GM12865 (cell line): ENCODE results near the gene TBX18.

Experiments
- DNase-seq: peaks from one replicate; pipeline ENCODE4 v3.0.0; 2010; ENCODE audit warnings: low read depth
- H3K4me3 ChIP-seq: 2 replicates; pipeline ENCODE4 v1.5.1; 2011; ENCODE audit warnings: mild to moderate bottlenecking, low read depth, low read length, control low read depth
- CTCF ChIP-seq: IDR thresholded peaks from 2 replicates; pipeline ENCODE4 v1.5.1; 2011; ENCODE audit warnings: low read length, control low read depth, low read depth, inconsistent platforms; ENCODE audit not compliant: insufficient read depth; ENCODE audit errors: missing control alignments

TBX18 gene

DNA sequence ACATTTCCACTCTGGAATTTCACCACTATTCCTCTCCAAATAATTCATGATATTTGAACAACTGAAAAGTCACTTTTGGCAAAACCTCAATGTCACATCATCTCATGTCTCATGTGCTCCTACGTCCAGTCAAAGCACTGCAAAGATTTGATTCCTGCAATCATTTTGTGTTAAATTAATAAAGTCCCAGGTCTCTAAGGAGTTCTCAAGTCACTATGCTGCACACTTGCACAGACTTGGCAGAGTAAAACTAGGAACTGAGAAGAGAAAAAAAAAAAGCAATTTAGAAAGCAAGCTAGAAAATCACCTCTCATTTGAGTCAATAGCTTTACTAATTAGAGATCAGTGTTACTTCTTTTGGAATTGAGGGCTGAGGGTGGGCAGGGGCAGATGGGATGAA is 11.2 kb downstream of the TBX18 start:
- TF ChIP-seq CTCF, result no peak
- H3K4me3 ChIP-seq, result no peak overlapping the region
- DNase-seq, result no peak

DNA sequence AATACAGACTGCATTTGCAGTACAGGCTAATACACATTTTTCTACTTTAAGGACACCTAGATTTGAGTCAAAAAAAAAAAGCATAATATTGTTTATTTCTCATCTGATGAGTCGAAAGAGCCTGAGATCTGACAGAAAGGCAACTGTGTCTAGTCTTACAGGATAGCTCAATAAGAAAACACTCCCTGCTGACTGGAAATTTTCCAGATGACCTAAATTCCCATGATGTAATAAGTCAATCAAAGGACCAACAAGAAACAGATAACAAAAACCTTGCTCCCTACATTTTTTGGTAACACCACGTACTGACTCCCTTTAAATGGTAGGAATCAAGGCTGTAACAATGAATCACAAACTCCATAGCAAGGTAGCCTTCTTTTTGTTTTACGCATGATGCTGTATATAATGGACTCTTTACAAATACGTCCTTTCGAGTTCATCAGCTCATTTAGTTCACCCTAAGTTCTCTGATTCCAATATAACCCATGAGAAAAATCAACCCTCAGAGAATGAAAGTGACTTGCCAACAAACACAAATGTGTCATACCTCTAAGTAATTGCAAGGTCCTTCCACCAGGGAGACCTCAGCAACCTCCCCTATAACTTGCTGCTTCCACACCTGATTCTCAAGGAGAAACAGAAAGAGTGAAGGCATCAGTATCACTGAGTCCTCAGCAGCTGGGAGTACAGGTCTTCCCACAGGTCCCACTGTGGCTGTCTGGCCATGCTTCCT is 12.1 kb downstream of the TBX18 start:
- TF ChIP-seq CTCF, result no peak
- H3K4me3 ChIP-seq, result no peak overlapping the region
- no peak for DNase-seq

DNA sequence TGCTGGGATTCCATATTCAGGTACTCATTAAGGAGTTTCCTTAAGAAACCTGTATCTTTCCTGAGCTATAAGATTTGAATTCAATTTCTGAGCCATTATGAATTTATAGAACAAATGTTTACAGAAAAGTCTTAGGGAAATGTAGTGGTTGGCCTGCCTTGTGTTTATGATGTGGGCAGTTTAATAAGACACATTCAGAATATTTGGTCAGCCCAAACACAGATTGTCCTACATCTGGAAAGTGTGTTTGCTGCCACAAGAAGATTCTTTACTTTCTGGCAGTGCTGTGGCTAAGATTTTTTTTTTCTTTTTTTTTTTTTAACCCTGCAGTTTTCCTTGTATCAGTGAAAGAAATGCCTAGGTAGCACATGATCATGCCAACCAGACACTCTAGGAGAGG is 15.2 kb downstream of the TBX18 start:
- TF ChIP-seq CTCF, result no peak
- no peak overlapping the region for H3K4me3 ChIP-seq
- DNase-seq, result no peak

DNA sequence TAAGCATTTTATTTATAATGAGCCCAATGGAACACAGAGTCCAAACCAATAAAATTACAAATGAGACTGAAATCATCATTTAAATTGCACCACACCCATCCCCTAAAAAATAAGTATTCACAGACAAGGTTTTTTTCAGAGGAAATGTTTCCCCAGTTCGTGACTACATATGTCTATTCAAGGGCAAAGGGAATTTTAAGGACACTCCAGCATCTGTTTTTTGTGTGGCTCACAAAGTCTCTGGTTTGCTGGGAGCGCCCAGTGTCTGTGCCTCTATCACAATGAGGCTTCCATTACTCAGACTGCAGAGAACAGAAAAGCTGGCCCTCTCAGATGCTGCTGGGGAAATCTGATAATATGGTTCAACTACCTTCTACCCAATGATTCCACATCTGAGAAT is 16.0 kb downstream of the TBX18 start:
- H3K4me3 ChIP-seq, result no peak overlapping the region
- DNase-seq, result no peak
- no peak for TF ChIP-seq CTCF

DNA sequence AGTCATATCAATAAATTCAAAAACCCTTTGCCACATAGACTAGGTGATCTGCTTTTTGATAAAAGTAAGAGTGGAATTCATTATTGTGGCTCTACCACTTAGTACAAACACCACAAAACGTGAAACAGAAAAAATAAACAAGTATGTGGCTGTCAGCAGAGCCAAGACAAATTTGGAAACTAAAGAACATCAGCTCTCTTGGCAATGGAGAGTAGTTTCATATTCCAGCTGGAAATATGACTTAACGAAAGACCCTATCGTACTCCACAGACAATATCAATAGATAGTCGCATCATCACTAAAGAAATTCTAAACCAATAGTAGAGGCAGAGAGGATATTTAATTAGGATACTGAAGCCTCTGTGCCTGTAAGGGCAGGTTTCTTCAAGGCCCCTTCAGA is 20.8 kb downstream of the TBX18 start:
- no peak overlapping the region for H3K4me3 ChIP-seq
- no peak for DNase-seq
- no peak for TF ChIP-seq CTCF

- no peak for TF ChIP-seq CTCF
- no peak overlapping the region for H3K4me3 ChIP-seq
- DNase-seq, result no peak
Observed at GRCh38 chr6:84740385-84740784, 24.0 kb downstream of the TBX18 start.

- DNase-seq, result no peak
- TF ChIP-seq CTCF, result no peak
- H3K4me3 ChIP-seq, result no peak overlapping the region
Observed at GRCh38 chr6:84739866-84740208, 24.6 kb downstream of the TBX18 start.
